Smooth muscle cell (in vitro differentiated cells): Measurements from ENCODE around the gene NPEPL1. TPM values are rescaled to one million over a fixed set of nuclear protein-coding genes. Genes with fewer than 3 reads are reported as not detected.

Experiments
- DNase-seq: peaks from one replicate; lab custom pipeline; 2025; ENCODE audit not compliant: unreplicated experiment; lab: John Stamatoyannopoulos, UW
- H2AFZ ChIP-seq: fragments of 200-600 bp; sonication (generic); 2 replicates; pipeline ENCODE4 v1.6.0; 2016; ENCODE audit warnings: antibody characterized with exemption, low read depth, mild to moderate bottlenecking
- H3F3A ChIP-seq: fragments of 200-600 bp; sonication (generic); 2 replicates; pipeline ENCODE4 v1.6.0; 2017; ENCODE audit warnings: antibody characterized with exemption, low read depth
- H3K27ac ChIP-seq: fragments of 200-600 bp; sonication (generic); 2 replicates; pipeline ENCODE4 v1.5.1; 2016; ENCODE audit warnings: low read depth, mild to moderate bottlenecking
- H3K27me3 ChIP-seq: fragments of 200-600 bp; sonication (generic); 2 replicates; pipeline ENCODE4 v1.6.1; 2016; ENCODE audit warnings: low read depth, mild to moderate bottlenecking
- H3K36me3 ChIP-seq: fragments of 200-600 bp; sonication (generic); 2 replicates; pipeline ENCODE4 v1.5.1; 2016; ENCODE audit warnings: low read depth
- H3K4me1 ChIP-seq: fragments of 200-600 bp; sonication (generic); 2 replicates; pipeline ENCODE4 v1.5.1; 2016; ENCODE audit warnings: low read depth
- H3K4me2 ChIP-seq: fragments of 200-600 bp; sonication (generic); 2 replicates; pipeline ENCODE4 v1.6.0; 2016; ENCODE audit warnings: mild to moderate bottlenecking
- H3K4me3 ChIP-seq: fragments of 200-600 bp; sonication (generic); 2 replicates; pipeline ENCODE4 v1.5.1; 2016; ENCODE audit warnings: mild to moderate bottlenecking
- H3K79me2 ChIP-seq: fragments of 200-600 bp; sonication (generic); 2 replicates; pipeline ENCODE4 v1.6.0; 2016; ENCODE audit warnings: low read depth, mild to moderate bottlenecking
- H3K9ac ChIP-seq: fragments of 200-600 bp; sonication (generic); 2 replicates; pipeline ENCODE4 v1.6.0; 2016; ENCODE audit warnings: low read depth
- H3K9me3 ChIP-seq: fragments of 200-600 bp; sonication (generic); replicated peaks from 2 replicates; pipeline ENCODE4 v1.5.1; 2016; ENCODE audit warnings: low read depth
- H4K20me1 ChIP-seq: fragments of 200-600 bp; sonication (generic); 2 replicates; pipeline ENCODE4 v1.6.0; 2016; ENCODE audit warnings: low read depth
- WGBS: methylation state at CpG from one replicate; pipeline ENCODE4 v1.1.7; 2016; ENCODE audit warnings: low lambda C conversion rate; 5-methylcytosine and 5-hydroxymethylcytosine counted together
- polyA plus RNA-seq: library from polyadenylated mRNA; unstranded; fragments of >200 nt; fragmentation: Nextera tagmentation; extraction: Ambion mirVana; gene quantifications from 2 replicates; pipeline ENCODE4 v1.2.1, GENCODE V29; 2016
- total RNA-seq: library from RNA; depleted of rRNA; stranded (reverse); fragments of >200 nt; gene quantifications from 2 replicates; pipeline ENCODE4 v1.2.3, GENCODE V29; 2014
- TF ChIP-seq, protein P1 (sequence below): fragments of 200-600 bp; sonication (generic); IDR thresholded peaks from 2 replicates; pipeline ENCODE4 v1.5.1; 2017; ENCODE audit warnings: borderline replicate concordance, mild to moderate bottlenecking, antibody characterized with exemption; ENCODE audit not compliant: insufficient read depth, poor library complexity, severe bottlenecking

Gene NPEPL1
- total and polyA plus RNA-seq, 2 experiments from 2014 or later: 17.7 to 32.9 TPM

DNA sequence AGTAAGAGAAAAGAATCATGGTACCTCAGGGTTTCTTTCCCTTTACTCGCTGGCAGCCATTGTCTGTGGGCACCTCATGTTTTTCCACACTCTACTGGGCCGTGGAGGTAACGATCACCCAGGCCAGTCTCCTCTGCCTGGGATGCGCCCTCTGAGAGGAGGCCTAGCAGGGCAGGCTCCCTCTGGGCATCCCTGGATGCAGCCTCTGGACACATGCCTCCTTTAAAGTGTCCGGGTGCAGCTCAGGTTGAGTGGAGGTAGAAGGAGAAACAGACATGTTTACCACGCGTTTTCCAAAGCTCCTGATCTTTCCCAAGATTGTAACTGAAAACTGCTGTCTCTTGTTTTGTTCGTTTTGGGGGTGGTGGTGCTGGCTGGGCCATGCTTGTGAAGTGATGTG lies 13.8 kb upstream of the NPEPL1 start:
- H3K36me3 ChIP-seq: peaks cover 3% of the 10 kb centered on the region
- H3K27me3 ChIP-seq: no peaks in the 10 kb centered on the region
- H3K9me3 ChIP-seq: no peaks in the 10 kb centered on the region
- DNase-seq: no peak
- H3K4me3 ChIP-seq: no peak overlapping the region
- H2AFZ ChIP-seq: no peak overlapping the region
- no peak overlapping the region for H3K4me2 ChIP-seq
- H3K79me2 ChIP-seq: no peaks in the 10 kb centered on the region
- no peaks in the 10 kb centered on the region for H3F3A ChIP-seq
- no peak overlapping the region for H3K27ac ChIP-seq
- peaks cover 24% of the 10 kb centered on the region for H4K20me1 ChIP-seq
- H3K4me1 ChIP-seq: no peaks in the 10 kb centered on the region
- H3K9ac ChIP-seq: no peak overlapping the region
- 96% methylated on average over 8 of the region's 8 CpGs for WGBS
- TF ChIP-seq, protein P1, sequence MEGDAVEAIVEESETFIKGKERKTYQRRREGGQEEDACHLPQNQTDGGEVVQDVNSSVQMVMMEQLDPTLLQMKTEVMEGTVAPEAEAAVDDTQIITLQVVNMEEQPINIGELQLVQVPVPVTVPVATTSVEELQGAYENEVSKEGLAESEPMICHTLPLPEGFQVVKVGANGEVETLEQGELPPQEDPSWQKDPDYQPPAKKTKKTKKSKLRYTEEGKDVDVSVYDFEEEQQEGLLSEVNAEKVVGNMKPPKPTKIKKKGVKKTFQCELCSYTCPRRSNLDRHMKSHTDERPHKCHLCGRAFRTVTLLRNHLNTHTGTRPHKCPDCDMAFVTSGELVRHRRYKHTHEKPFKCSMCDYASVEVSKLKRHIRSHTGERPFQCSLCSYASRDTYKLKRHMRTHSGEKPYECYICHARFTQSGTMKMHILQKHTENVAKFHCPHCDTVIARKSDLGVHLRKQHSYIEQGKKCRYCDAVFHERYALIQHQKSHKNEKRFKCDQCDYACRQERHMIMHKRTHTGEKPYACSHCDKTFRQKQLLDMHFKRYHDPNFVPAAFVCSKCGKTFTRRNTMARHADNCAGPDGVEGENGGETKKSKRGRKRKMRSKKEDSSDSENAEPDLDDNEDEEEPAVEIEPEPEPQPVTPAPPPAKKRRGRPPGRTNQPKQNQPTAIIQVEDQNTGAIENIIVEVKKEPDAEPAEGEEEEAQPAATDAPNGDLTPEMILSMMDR: no peak

DNA sequence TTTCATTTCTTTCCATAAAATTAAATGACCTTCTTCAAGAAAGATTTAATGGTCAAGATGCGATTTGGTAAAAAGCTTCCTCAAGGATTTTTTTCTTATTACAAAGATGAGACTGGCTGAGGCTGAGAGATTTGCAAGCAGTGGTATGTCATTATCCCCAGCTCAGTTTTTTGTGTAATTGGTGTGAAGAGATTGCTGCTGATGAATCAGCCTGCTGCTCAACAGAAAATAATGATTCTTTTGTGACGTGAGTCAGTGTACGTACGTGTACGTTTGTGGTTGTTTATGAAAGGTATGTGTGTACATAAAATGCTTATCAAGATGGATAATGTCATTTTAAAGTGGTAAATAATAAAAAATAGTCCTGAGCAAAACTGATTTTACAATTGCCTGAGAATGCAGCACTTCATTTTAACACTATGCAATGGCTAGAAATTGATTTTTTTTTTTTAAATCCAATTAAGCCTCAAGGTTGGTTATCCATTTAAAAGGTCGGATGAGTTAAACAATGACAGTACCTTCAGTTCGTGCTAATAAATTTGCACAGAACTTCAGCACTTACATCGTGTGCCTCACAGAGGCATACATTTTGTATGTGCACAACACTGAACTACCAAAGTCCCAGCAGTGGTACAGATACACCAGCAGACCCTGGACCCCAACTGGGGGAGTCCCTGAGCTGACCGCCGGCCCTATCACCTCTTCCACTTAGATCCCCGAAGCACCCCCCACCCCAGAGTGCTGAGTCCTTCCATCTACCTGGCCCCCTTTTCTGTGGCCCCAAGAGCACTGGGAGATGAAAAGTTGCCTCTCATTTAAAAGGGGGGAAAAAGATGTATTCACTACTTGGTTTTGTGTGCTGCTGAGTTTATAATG lies 9.7 kb upstream of the NPEPL1 start:
- H4K20me1 ChIP-seq: peaks cover 12% of the 10 kb centered on the region
- 77% methylated on average over 11 of the region's 11 CpGs for WGBS
- DNase-seq: no peak

DNA sequence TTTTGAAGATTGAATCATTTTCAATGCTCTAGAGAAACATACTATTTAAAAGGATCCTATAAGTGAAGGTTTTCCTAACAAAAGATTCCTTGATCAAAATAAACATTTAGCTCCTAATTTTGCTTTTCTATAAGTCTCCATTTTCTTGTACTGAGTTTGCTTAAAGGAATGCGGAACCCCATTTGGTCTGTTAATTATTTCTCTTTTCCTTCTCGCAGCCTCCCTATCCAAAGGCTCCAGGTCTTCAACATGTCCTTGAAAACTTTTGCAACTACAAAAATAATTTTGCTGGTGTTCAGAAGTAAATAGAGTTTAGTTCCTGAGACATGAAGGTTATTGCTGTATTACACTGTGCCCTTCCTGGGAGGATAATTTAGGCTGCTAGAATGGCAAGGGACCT lies 8.3 kb upstream of the NPEPL1 start:
- H3K27me3 ChIP-seq: no peaks in the 10 kb centered on the region
- no peak overlapping the region for H3K4me2 ChIP-seq
- no peaks in the 10 kb centered on the region for H3F3A ChIP-seq
- no peak overlapping the region for H2AFZ ChIP-seq
- 100% methylated on average over 2 of the region's 2 CpGs for WGBS
- no peak overlapping the region for H3K4me3 ChIP-seq
- no peaks in the 10 kb centered on the region for H3K9me3 ChIP-seq
- no peaks in the 10 kb centered on the region for H3K79me2 ChIP-seq
- no peak overlapping the region for H3K9ac ChIP-seq
- DNase-seq: no peak
- H4K20me1 ChIP-seq: peaks cover 3% of the 10 kb centered on the region
- H3K36me3 ChIP-seq: no peaks in the 10 kb centered on the region
- H3K4me1 ChIP-seq: no peaks in the 10 kb centered on the region
- no peak overlapping the region for H3K27ac ChIP-seq
- TF ChIP-seq, protein P1: no peak

More for the DNA sequence above, 9.7 kb upstream of the NPEPL1 start:
- no peak overlapping the region for H3K27ac ChIP-seq
- no peak overlapping the region for H3K4me3 ChIP-seq
- TF ChIP-seq, protein P1: no peak
- no peaks in the 10 kb centered on the region for H3K79me2 ChIP-seq
- no peak overlapping the region for H3K4me2 ChIP-seq
- no peaks in the 10 kb centered on the region for H3K4me1 ChIP-seq
- no peaks in the 10 kb centered on the region for H3K9me3 ChIP-seq
- H3K36me3 ChIP-seq: no peaks in the 10 kb centered on the region
- no peaks in the 10 kb centered on the region for H3K27me3 ChIP-seq
- no peaks in the 10 kb centered on the region for H3F3A ChIP-seq
- no peak overlapping the region for H2AFZ ChIP-seq
- no peak overlapping the region for H3K9ac ChIP-seq
